ENCODE measurements around the gene CCDC12.

The CCDC12 gene

GRCh38 chr3:46950650-46951241 lies 25.8 kb downstream of the CCDC12 start:
- Histone ChIP-seq H3K36me3 (no peaks in the 10 kb centered on the region), H3K9me3 (no peaks in the 10 kb centered on the region), H3K4me3 (no peak overlapping the region), H3K27me3 (no peaks in the 10 kb centered on the region), H3K27ac (no peak overlapping the region), H3K4me1 (peaks cover 0 to 78% (median 56%) of the 10 kb centered on the region in 4 donors)
- no peak for TF ChIP-seq CTCF (IDR thresholded peaks at IDR 0.05)
- peak in 1 of 2 donors; percentile 54 for DNase-seq
- intact Hi-C loops (cut with DNase I; ENCODE audit: low total_unique reads) = no loop called here

- no peaks in the 10 kb centered on the region for H3K9me3 ChIP-seq
- intact Hi-C loops (cut with DNase I; ENCODE audit: low total_unique reads) = no loop called here
- no peaks in the 10 kb centered on the region for H3K36me3 ChIP-seq
- DNase-seq = no peak
- H3K4me1 ChIP-seq = peaks cover 0 to 74% (median 52%) of the 10 kb centered on the region in 4 donors
- no peaks in the 10 kb centered on the region for H3K27me3 ChIP-seq
- H3K27ac ChIP-seq = no peak overlapping the region
- no peak for TF ChIP-seq CTCF (IDR thresholded peaks at IDR 0.05)
- H3K4me3 ChIP-seq = no peak overlapping the region
Observed at GRCh38 chr3:46950177-46950576, 26.4 kb downstream of the CCDC12 start.

- Histone ChIP-seq H3K27me3 (no peaks in the 10 kb centered on the region), H3K27ac (peak overlapping the region in 1 of 2 donors; percentile 5), H3K9me3 (no peaks in the 10 kb centered on the region), H3K36me3 (no peaks in the 10 kb centered on the region), H3K4me1 (peaks cover 0 to 78% (median 51%) of the 10 kb centered on the region in 4 donors), H3K4me3 (no peak overlapping the region)
- intact Hi-C loops (cut with DNase I; ENCODE audit: low total_unique reads) = no loop called here
- no peak for DNase-seq
- no peak for TF ChIP-seq CTCF (IDR thresholded peaks at IDR 0.05)
Observed at GRCh38 chr3:46948830-46949671, 27.5 kb downstream of the CCDC12 start.

DNA sequence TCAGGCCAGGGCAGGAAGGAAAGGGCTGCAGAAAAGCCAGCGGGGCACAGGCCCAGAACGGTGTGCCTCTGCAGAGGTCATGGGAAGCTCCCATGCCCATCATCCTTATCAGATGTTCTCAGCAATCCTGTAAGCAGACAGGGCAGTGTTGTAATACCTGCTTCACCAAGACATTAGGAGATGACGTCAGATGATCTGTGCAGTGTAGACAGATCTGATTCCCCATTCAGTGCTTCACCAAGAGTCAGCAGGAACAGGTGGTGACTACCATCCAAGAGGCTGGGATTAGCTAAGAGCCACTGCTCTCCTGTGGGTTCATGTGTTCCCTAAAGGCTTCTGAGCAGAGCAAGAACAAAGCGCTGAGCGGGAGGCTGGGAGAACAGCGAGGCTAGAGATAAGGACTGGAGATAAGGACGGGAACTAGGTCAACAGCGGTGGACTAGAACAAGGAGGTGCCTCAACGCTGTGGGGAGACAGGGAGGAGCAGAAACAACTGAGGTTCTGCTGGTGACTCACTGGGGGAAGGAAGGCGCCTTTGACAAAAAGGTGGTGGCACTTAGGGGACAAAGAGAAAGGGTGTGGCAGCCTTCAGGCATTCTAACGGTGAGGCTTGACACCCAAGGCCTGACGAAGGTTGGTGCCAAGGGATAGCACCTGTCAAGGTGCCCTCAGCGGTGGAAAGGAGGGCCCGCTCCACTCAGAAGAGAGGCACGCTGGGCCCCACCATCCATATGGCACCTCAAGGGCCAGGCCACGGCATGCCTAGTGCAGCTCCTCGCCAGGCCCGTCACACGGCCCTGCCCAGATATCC lies 28.4 kb downstream of the CCDC12 start:
- intact Hi-C loops (cut with DNase I; ENCODE audit: low total_unique reads) = no loop called here
- no peak overlapping the region for H3K4me3 ChIP-seq
- no peaks in the 10 kb centered on the region for H3K27me3 ChIP-seq
- DNase-seq = peak in 1 of 2 donors; percentile 64
- peak overlapping the region in 1 of 2 donors; percentile 45 for H3K27ac ChIP-seq
- TF ChIP-seq CTCF (IDR thresholded peaks at IDR 0.05) = no peak
- peaks cover 0 to 79% (median 50%) of the 10 kb centered on the region in 4 donors for H3K4me1 ChIP-seq
- H3K36me3 ChIP-seq = no peaks in the 10 kb centered on the region
- H3K9me3 ChIP-seq = no peaks in the 10 kb centered on the region

DNA sequence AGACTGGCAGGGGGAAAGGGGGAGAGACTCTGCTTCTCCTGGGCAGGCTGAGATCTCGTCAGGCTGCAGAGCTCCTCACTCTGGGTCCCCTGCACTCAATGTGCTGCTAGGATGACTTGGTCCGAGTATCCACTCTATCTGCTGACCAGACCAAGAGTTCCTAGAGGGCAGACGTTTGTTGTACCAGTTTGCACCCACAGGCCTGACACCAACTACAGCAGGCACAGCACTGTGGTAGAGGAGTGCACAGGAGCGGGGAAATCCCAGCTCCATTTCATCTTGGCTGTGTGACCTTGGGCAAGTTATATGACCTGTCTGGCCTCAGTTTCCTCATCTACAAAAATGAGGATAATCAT lies 29.0 kb downstream of the CCDC12 start:
- H3K36me3 ChIP-seq = no peaks in the 10 kb centered on the region
- H3K27ac ChIP-seq = peak overlapping the region in 1 of 2 donors; percentile 45
- H3K9me3 ChIP-seq = no peaks in the 10 kb centered on the region
- no peaks in the 10 kb centered on the region for H3K27me3 ChIP-seq
- peaks cover 0 to 78% (median 50%) of the 10 kb centered on the region in 4 donors for H3K4me1 ChIP-seq
- intact Hi-C loops (cut with DNase I; ENCODE audit: low total_unique reads) = no loop called here
- H3K4me3 ChIP-seq = no peak overlapping the region
- no peak for DNase-seq
- TF ChIP-seq CTCF (IDR thresholded peaks at IDR 0.05) = no peak

Data from tibial artery (tissue), 4 donors.